Measurements from ENCODE around the gene HIPK4.

HIPK4 gene

DNA sequence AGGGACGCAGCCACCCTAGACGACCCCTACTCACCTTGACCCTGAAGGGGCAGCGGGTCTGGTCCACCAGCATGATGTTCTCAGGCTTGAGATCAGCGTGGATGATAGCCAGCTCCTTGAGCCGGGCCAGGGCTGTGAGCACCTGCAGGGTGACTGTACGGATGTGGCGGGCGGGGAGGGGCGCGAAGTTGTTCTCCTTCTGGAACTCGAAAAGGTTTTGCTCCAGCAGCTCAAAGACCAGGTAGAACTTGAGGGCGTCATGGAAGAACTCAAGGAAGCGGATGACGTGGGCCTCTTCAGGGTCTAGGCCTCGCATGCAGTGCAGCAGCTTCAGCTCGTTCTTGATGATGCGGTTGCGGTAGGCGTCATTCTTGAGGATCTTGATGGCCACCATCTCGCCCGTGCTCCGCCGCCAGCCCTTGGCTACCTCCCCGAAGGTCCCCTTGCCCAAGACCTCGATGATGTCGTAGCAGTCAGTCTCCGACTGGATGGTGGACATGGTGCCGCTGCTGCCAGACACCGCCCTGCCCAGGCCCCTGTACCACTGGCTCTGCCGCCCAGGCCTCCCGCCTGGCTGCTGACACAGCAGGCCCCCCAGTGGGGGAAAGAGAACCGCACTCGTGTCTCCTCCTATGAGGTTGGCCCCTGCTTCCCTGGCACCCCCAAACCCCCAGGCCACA is 437 bp downstream of the HIPK4 start:
- TF ChIP-seq, protein P1, sequence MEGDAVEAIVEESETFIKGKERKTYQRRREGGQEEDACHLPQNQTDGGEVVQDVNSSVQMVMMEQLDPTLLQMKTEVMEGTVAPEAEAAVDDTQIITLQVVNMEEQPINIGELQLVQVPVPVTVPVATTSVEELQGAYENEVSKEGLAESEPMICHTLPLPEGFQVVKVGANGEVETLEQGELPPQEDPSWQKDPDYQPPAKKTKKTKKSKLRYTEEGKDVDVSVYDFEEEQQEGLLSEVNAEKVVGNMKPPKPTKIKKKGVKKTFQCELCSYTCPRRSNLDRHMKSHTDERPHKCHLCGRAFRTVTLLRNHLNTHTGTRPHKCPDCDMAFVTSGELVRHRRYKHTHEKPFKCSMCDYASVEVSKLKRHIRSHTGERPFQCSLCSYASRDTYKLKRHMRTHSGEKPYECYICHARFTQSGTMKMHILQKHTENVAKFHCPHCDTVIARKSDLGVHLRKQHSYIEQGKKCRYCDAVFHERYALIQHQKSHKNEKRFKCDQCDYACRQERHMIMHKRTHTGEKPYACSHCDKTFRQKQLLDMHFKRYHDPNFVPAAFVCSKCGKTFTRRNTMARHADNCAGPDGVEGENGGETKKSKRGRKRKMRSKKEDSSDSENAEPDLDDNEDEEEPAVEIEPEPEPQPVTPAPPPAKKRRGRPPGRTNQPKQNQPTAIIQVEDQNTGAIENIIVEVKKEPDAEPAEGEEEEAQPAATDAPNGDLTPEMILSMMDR (IDR thresholded peaks at IDR 0.05), result no peak

DNA sequence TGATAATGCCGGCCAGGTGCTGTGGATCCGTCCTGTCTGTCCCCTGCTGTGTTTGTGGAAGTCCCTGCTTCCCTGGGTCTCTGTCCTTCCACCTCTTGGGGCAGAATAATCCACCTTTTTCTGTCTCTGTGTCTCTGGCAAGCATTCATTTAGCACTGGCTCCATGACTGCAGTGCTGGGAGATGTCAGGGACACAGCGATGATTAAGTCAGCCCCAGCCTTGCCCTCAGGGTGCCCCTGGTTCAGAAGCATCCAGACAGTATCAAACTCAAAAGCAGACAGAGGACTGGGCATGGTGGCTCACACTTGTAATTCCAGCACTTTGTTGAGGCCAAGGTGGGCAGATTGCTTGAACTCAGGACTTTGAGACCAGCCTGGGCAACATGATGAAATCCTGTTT is 1.5 kb downstream of the HIPK4 start:
- TF ChIP-seq, protein P1 (IDR thresholded peaks at IDR 0.05), result no peak

DNA sequence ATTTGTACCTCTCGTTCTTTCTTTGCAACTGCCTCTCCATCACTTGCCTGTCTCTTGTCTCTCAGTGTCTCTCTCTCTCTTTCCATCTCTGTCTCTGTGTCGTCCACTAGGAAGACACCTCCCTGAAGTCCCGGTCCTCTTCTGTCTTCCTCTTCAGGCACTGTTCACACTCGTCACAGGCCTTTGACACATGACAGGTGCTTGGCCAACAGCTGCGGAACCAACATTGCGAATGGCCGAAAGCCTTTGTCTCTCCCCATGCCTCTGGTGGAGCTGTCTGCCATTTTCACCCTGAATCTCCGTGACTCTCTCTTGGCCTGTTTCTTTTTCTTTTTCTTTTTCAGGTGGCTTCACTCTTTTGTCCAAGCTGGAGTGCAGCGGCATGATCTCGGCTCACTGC is 2.8 kb downstream of the HIPK4 start:
- TF ChIP-seq, protein P1 (IDR thresholded peaks at IDR 0.05), result no peak

DNA sequence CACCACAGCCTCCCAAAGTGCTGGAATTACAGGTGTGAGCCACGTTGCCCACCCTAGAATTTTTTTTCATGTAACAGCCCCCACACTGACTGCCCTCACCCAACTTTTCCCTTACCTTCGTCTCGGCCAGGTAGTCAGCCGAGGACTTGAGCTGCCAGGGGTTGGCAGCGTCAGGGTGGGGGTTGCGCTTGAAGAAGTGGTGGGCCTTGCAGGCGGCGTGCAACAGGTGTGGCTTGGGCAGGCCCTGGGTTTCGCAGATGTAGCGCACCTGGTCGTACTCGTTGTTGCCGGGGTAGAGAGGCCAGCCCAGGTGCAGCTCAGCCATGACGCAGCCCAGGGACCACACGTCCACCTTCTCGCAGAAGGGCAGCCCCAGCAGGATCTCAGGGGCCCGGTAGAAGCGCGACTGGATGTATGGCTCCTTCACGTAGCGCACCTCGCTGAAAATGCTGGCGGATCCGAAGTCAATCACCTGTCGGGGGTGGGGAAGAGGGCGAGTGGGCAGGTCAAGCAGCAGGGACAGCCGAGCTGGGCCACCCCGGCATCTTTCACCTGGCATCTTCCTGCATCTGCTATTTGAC is 6.2 kb downstream of the HIPK4 start:
- TF ChIP-seq, protein P1 (IDR thresholded peaks at IDR 0.05), result no peak

DNA sequence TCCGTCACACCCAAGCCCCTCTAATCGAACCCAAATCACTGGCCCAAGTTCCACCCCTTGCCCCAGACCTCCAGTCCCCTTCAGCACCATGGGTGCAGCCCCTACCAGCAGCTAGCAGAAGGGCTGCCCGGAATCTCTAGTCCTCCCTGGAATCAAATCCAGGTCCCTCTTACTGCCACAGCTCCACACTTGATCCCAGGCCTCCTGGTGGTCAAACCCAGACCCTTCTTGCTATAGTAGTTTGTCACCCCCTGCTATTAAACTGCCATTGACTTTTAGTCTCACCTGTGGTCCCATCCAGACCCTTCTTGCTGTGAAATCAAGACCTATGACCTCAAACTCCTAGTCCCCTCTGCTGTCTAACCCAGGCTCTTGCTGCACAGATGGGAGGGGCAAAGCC is 8.7 kb downstream of the HIPK4 start:
- TF ChIP-seq, protein P1 (IDR thresholded peaks at IDR 0.05), result no peak

DNA sequence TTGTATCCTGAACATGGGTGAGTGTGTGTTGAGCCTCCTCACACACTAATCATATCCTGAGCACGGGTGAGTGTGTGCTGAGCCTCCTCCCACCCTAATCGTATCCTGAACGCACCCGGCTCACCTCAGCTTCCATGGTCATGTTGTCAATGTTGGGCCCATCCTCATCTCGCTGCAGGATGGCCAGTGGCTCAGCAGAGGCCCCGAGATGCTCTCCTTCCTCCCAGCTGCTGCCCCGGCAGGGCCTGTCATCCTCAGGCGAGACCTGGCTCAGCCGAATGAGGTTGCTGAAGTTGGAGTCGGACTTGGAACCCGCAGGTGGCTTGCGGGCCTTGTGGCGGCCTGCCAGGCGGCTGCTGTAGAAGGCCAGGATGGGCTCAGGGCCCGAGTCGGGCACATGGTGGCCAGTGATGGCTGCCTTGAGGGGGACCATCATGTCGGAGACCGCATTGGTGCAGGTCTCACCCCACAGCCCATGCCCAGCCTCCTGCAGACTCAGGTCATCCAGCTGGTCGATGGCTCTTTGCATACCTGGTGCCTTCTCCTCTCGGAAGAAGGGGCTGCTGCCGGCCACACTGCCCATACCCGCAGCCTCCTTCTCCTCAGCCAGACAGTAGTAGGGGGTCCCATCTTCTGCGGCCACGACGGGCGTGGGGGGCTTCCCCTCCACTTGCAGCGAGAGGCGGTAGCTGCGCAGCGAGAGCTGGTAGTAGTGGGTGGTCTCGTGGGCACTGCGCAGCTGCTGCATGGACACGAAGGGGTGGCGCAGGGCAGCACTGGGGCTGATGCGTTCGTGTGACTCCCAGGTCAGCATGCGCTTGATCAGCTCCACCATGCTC is 9.6 kb downstream of the HIPK4 start:
- TF ChIP-seq, protein P1 (IDR thresholded peaks at IDR 0.05), result no peak

DNA sequence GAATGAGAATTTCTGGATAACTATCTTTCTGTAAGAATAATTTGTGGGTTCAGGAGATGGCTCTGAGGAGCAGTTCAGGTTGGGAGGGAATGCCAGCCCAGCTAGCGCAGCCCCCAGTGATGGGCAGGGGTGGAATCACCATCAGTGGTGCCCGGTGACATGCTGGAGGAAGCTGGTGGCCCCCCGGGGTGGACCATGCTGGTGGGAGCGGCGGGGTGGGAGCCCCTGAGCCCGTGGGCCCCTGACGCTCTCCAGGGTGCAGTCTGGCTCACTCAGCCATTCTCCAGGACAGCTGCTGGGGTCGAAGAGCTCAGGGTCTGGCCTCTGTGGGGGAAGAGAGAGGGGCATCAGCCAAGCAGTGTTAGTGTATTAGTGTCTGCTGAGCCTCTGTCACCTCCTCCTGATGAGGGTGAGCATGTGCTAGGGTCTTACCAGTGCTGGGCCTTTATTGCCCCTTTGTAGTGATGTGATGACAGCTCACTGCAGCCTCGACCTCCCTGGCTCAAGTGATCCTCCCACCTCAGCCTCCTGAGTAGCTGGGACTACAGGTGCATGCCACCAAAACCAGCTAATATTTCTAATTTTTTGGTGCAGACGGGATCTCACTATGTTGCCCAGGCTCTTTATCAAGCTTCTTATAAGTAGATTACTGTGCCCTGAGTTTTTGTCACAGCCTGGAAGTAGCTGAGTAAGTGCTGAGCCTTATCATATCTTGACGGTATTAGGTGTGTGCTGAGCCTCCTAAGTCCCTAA is 10.4 kb downstream of the HIPK4 start:
- TF ChIP-seq, protein P1 (IDR thresholded peaks at IDR 0.05), result no peak
